Measurements from ENCODE around the gene STAB1.
"Not testable (repeated sequence)": the region's sequence is repeated elsewhere in the genome, so short reads cannot be mapped to it uniquely, and the experiment has no call there.

The STAB1 gene

GRCh38 chr3:52524752-52525679, 29.9 kb downstream of the STAB1 start:
- peak; percentile 57 for DNase-seq (ENCODE audit: low spot score)

GRCh38 chr3:52525680-52526561, 30.8 kb downstream of the STAB1 start:
- peak; percentile 57 for DNase-seq (ENCODE audit: low spot score)

GRCh38 chr3:52526671-52527038, 31.5 kb downstream of the STAB1 start:
- DNase-seq (ENCODE audit: low spot score) = not testable (repeated sequence)

GRCh38 chr3:52527039-52527731, 32.0 kb downstream of the STAB1 start:
- peak; percentile 61 for DNase-seq (ENCODE audit: low spot score)

GRCh38 chr3:52527732-52528585, 32.8 kb downstream of the STAB1 start:
- DNase-seq (ENCODE audit: low spot score) = peak; percentile 57

- DNase-seq (ENCODE audit: low spot score) = peak; percentile 45
Observed at GRCh38 chr3:52528586-52529375, 33.6 kb downstream of the STAB1 start.

GRCh38 chr3:52529376-52530333, 34.5 kb downstream of the STAB1 start:
- peak; percentile 58 for DNase-seq (ENCODE audit: low spot score)

- peak; percentile 63 for DNase-seq (ENCODE audit: low spot score)
Observed at GRCh38 chr3:52530918-52531826, 36.0 kb downstream of the STAB1 start.

GRCh38 chr3:52531860-52532516, 36.9 kb downstream of the STAB1 start:
- no peak for DNase-seq (ENCODE audit: low spot score)

- DNase-seq (ENCODE audit: low spot score) = peak; percentile 64
Observed at GRCh38 chr3:52532517-52532837, 37.3 kb downstream of the STAB1 start.

- peak; percentile 68 for DNase-seq (ENCODE audit: low spot score)
Observed at GRCh38 chr3:52532838-52533622, 37.9 kb downstream of the STAB1 start.

GRCh38 chr3:52533623-52534280, 38.6 kb downstream of the STAB1 start, which contains the start of gene NT5DC2:
TSS of gene NT5DC2 (minus strand) at chr3:52533857. CDS start at chr3:52533737, 120 bp downstream.
- DNase-seq (ENCODE audit: low spot score) = peak; percentile 89

GRCh38 chr3:52534281-52535183, 39.4 kb downstream of the STAB1 start:
- peak; percentile 65 for DNase-seq (ENCODE audit: low spot score)

- DNase-seq (ENCODE audit: low spot score) = no peak
Observed at GRCh38 chr3:52535411-52536111, 40.4 kb downstream of the STAB1 start.

GRCh38 chr3:52536112-52536368, 40.9 kb downstream of the STAB1 start:
- no peak for DNase-seq (ENCODE audit: low spot score)

Data from left forelimb (tissue), 1 donor.